GM21423 (cell line): Measurements from ENCODE around the gene KDM7A.
A peak's percentile ranks its signal among the peaks of the same experiment; 100 is the strongest.

Experiments
- ATAC-seq: cut with Tn5 transposase; IDR thresholded peaks from one replicate; pipeline ENCODE4 v1.9.1; 2021; ENCODE audit warnings: mild to moderate bottlenecking, moderate library complexity; ENCODE audit not compliant: unreplicated experiment

Gene KDM7A

GRCh38 chr7:140057143-140057535 is 119.6 kb downstream of the KDM7A start:
- no peak for ATAC-seq

GRCh38 chr7:140056431-140057142 is 120.2 kb downstream of the KDM7A start:
- no peak for ATAC-seq

- ATAC-seq: no peak
These were observed 121.0 kb downstream of the KDM7A start for GRCh38 chr7:140055833-140056232.

- ATAC-seq: no peak
These were observed 122.0 kb downstream of the KDM7A start for GRCh38 chr7:140054751-140055150.

- ATAC-seq: peak; percentile 89
These were observed 122.8 kb downstream of the KDM7A start for GRCh38 chr7:140053812-140054539.

- ATAC-seq: no peak
These were observed 125.0 kb downstream of the KDM7A start for GRCh38 chr7:140051820-140052219.

- ATAC-seq: no peak
These were observed 126.7 kb downstream of the KDM7A start for GRCh38 chr7:140050100-140050499.

- ATAC-seq: no peak
These were observed 127.3 kb downstream of the KDM7A start for GRCh38 chr7:140049339-140050024.

- no peak for ATAC-seq
These were observed 127.8 kb downstream of the KDM7A start for GRCh38 chr7:140048989-140049338.

GRCh38 chr7:140048138-140048537 is 128.6 kb downstream of the KDM7A start:
- ATAC-seq: no peak

GRCh38 chr7:140047197-140047596 is 129.6 kb downstream of the KDM7A start:
- no peak for ATAC-seq

GRCh38 chr7:140045697-140046096 is 131.1 kb downstream of the KDM7A start:
- no peak for ATAC-seq

- ATAC-seq: no peak
These were observed 132.5 kb downstream of the KDM7A start for GRCh38 chr7:140044251-140044650.

GRCh38 chr7:140042386-140042670 is 134.5 kb downstream of the KDM7A start:
- ATAC-seq: no peak

GRCh38 chr7:140041659-140042385 is 135.0 kb downstream of the KDM7A start:
- ATAC-seq: no peak

- no peak for ATAC-seq
These were observed 136.9 kb downstream of the KDM7A start for GRCh38 chr7:140039896-140040295.

- ATAC-seq: no peak
These were observed 137.7 kb downstream of the KDM7A start for GRCh38 chr7:140039066-140039465.

- peak; percentile 77 for ATAC-seq
These were observed 140.4 kb downstream of the KDM7A start for GRCh38 chr7:140036224-140036962.

- ATAC-seq: no peak
These were observed 141.2 kb downstream of the KDM7A start for GRCh38 chr7:140035400-140036223.
